ENCODE data around the gene EIF4G2.

DNA sequence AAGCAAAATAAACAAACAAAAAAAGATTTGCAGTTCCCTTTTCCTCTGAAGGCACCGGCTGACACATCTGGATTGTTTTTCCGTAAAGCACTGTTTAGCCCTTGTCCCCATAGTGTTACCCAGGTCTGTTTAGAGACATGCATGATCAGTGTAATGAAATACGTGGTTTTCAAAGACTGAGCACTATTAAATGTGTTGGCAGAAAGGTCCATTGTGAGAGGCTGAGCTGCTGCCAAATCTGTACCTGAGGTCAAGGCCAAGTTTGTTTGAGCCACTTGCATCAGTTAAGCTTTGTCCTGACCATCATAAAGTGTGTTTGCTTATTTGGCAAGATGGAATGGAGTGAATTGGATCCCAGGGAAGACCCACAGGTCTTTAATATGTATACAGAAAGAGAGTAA lies 31.3 kb downstream of the EIF4G2 start:
- TF ChIP-seq ARNT (IDR thresholded peaks at IDR 0.05): no peak
- TF ChIP-seq TARDBP (IDR thresholded peaks at IDR 0.05): no peak
- no peak for TF ChIP-seq ZNF384 (IDR thresholded peaks at IDR 0.05)
- TF ChIP-seq FOXK2 (IDR thresholded peaks at IDR 0.05): no peak

Measured in HEK293T (cell line).